ENCODE measurements around the gene SEC24D.
"Not testable (repeated sequence)": the region's sequence is repeated elsewhere in the genome, so short reads cannot be mapped to it uniquely, and the experiment has no call there.

GRCh38 chr4:118791690-118792446 lies 44.1 kb downstream of the SEC24D start:
- not testable (repeated sequence) for TF ChIP-seq RAD21 (IDR thresholded peaks at IDR 0.05 in 1 of 2, conservative IDR thresholded peaks at IDR 0.05 in 1 of 2; ENCODE audit: low read depth in 2 of 2, low read length in 2 of 2); CTCF (IDR thresholded peaks at IDR 0.05; ENCODE audit: control extremely low read depth in 1 of 3, insufficient read depth in 1 of 3, low read depth in 1 of 3, low read length in 3 of 3); ASH2L (IDR thresholded peaks at IDR 0.05; ENCODE audit: low read length); POLR2AphosphoS5 (IDR thresholded peaks at IDR 0.05; ENCODE audit: low read depth, low read length)
